GM10248 (cell line): ENCODE results near the gene SLC16A1.
"Not testable (repeated sequence)": the region's sequence is repeated elsewhere in the genome, so short reads cannot be mapped to it uniquely, and the experiment has no call there.

ENCODE experiments used
- CTCF ChIA-PET: fragments of 300-600 bp; sonication (Branson Sonifier 250); formaldehyde crosslinking; extraction: SDS; loops from one replicate; lab custom pipeline; 2021; ENCODE audit warnings: antibody characterized with exemption; lab: Yijun Ruan, JAX
- POLR2A ChIA-PET: fragments of 350-650 bp; sonication (Branson Sonifier 250); formaldehyde crosslinking; extraction: SDS; loops from one replicate; lab custom pipeline; 2020; ENCODE audit warnings: antibody characterized with exemption; lab: Yijun Ruan, JAX
- DNase-seq: peaks from one replicate; pipeline ENCODE4 v3.0.0; 2012; ENCODE audit errors: extremely low spot score
- CTCF ChIP-seq: IDR thresholded peaks from 2 replicates; pipeline ENCODE4 v1.5.1; 2012; ENCODE audit warnings: mild to moderate bottlenecking, low read depth; ENCODE audit errors: extremely low read depth, missing control alignments, control extremely low read depth

The SLC16A1 gene

GRCh38 chr1:112995890-112996289 is 39.9 kb upstream of the SLC16A1 start:
- no peak for DNase-seq
- TF ChIP-seq CTCF, result no peak
- ChIA-PET POLR2A (no interaction called here), CTCF (no interaction called here)

DNA sequence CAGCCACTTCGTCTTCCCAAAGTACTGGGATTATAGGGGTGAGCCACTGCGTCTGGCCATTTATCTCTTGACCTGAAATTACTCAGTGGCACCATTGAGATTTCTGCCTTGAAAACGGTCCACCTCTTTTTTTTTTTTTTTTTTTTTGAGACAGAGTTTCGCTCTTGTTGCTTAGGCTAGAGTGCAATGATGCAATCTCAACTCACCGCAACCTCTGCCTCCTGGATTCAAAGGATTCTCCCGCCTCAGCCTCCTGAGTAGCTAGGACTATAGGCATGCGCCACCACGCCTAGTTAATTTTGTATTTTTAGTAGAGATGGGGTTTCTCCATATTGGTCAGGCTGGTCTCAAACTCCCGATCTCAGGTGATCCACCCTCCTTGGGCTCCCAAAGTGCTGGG is 39.0 kb upstream of the SLC16A1 start:
- CTCF ChIA-PET, result interaction anchor here (1.2 kb wide), 1 partner anchor 27 kb away, joined by 5 read pairs; no protein-coding TSS in a partner anchor

GRCh38 chr1:112992780-112993179 is 36.8 kb upstream of the SLC16A1 start:
- CTCF ChIA-PET, result interaction anchor here (2.8 kb wide), 1 partner anchor 10 kb away, joined by 8 read pairs; no protein-coding TSS in a partner anchor
- DNase-seq, result no peak
- POLR2A ChIA-PET, result no interaction called here
- no peak for TF ChIP-seq CTCF

More for the DNA sequence above, 39.0 kb upstream of the SLC16A1 start:
- DNase-seq, POLR2A ChIA-PET: not testable (repeated sequence)

- ChIA-PET CTCF (interaction anchor here (2.8 kb wide), 1 partner anchor 9 kb away, joined by 8 read pairs; no protein-coding TSS in a partner anchor), POLR2A (interaction anchor here (0.6 kb wide), 1 partner anchor 57 kb away, joined by 4 read pairs; no protein-coding TSS in a partner anchor)
- no peak for TF ChIP-seq CTCF
- no peak for DNase-seq
Measured at GRCh38 chr1:112991402-112992120, 35.6 kb upstream of the SLC16A1 start.

DNA sequence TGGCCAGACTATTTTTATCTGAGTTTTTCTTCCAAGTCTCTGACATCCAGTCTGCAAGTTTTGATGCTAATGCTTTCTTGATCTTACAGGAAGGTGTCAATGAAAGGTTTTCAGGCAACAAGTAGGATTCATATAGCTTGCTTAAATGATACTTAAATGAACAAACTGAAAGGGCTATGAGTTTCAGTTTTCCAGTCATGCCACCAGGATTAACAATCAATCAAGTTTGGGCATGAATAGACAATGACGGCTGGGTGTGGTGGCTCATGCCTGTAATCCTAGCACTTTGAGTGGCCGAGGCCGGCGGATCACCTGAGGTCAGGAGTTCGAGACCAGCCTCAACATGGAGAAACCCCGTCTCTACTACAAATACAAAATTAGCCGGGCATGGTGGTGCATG is 34.3 kb upstream of the SLC16A1 start:
- ChIA-PET POLR2A (no interaction called here), CTCF (no interaction called here)
- no peak for TF ChIP-seq CTCF
- no peak for DNase-seq

GRCh38 chr1:112988367-112988766 is 32.4 kb upstream of the SLC16A1 start:
- no peak for DNase-seq
- ChIA-PET CTCF (no interaction called here), POLR2A (no interaction called here)
- TF ChIP-seq CTCF, result no peak

DNA sequence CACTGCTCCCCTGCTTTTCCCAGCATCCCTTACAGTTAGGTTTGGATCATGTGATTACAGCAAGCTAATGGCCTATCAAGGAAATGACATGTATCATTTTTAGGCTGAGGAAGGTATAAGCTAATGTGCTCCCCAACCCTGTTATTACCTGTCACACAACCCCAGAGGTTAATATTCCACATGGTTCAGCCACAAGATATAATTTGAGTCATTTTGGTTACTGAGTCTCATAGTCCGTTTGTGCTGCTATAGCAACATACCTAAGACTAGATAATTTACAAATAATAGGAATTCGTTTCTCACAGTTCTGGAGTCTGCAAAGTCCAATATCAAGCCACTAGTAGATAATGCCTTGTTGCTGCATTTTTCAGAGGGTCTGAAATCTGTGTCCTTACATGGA is 29.1 kb upstream of the SLC16A1 start:
- CTCF ChIA-PET, result interaction anchor here (1.2 to 1.9 kb wide), 2 partner anchors 11 to 57 kb away, joined by 3 to 5 read pairs; no protein-coding TSS in a partner anchor

More for the DNA sequence above, 29.1 kb upstream of the SLC16A1 start:
- POLR2A ChIA-PET, result no interaction called here
- no peak for TF ChIP-seq CTCF
- DNase-seq, result no peak
